Neural crest cell (in vitro differentiated cells): ENCODE results near the gene HECTD3. TPM values are rescaled to one million over a fixed set of nuclear protein-coding genes. Genes with fewer than 3 reads are reported as not detected.

Experiments
- DNase-seq: peaks from one replicate; pipeline ENCODE4 v3.0.0; 2021; ENCODE audit warnings: low read depth, mixed read lengths, low spot score
- H3K27ac Mint-ChIP-seq: one replicate; pipeline ENCODE4 v1.8.0; 2021; ENCODE audit warnings: mild to moderate bottlenecking, mixed read lengths; ENCODE audit not compliant: unreplicated experiment
- H3K27me3 Mint-ChIP-seq: 2 replicates; pipeline ENCODE4 v1.8.0; 2021; ENCODE audit warnings: low read depth, mild to moderate bottlenecking, mixed read lengths
- H3K36me3 Mint-ChIP-seq: 2 replicates; pipeline ENCODE4 v1.8.0; 2021; ENCODE audit warnings: low read depth, mild to moderate bottlenecking, mixed read lengths
- H3K4me1 Mint-ChIP-seq: 2 replicates; pipeline ENCODE4 v1.8.0; 2021; ENCODE audit warnings: mixed read lengths
- H3K4me3 Mint-ChIP-seq: one replicate; pipeline ENCODE4 v1.8.0; 2021; ENCODE audit warnings: mild to moderate bottlenecking, mixed read lengths
- H3K9me3 Mint-ChIP-seq: 2 replicates; pipeline ENCODE4 v1.8.0; 2021; ENCODE audit warnings: mixed read lengths
- CTCF ChIP-seq: fragments of 200-600 bp; sonication (generic); conservative IDR thresholded peaks from 2 replicates; pipeline ENCODE4 v1.5.0; 2021; ENCODE audit warnings: antibody characterized with exemption, mild to moderate bottlenecking
- total RNA-seq: library from RNA; stranded (reverse); gene quantifications from 2 replicates; pipeline ENCODE4 v1.2.1, GENCODE V29; 2021

HECTD3 gene
- total RNA-seq, 1 donor from 2014 or later, result 29.3 TPM

GRCh38 chr1:45014321-45015028, 3.4 kb upstream of the HECTD3 start:
- peak; percentile 86 for DNase-seq
- H3K4me3 Mint-ChIP-seq, result peak overlapping the region; percentile 91
- H3K36me3 Mint-ChIP-seq, result no peaks in the 10 kb centered on the region
- peak overlapping the region; percentile 59 for H3K27ac Mint-ChIP-seq
- no peaks in the 10 kb centered on the region for H3K27me3 Mint-ChIP-seq
- peak; percentile 89 for TF ChIP-seq CTCF
- peaks cover 37% of the 10 kb centered on the region for H3K4me1 Mint-ChIP-seq
- no peaks in the 10 kb centered on the region for H3K9me3 Mint-ChIP-seq

- Mint-ChIP-seq H3K27me3 (no peaks in the 10 kb centered on the region), H3K4me3 (peak overlapping the region; percentile 94), H3K9me3 (no peaks in the 10 kb centered on the region), H3K36me3 (no peaks in the 10 kb centered on the region), H3K27ac (no peak overlapping the region), H3K4me1 (peaks cover 37% of the 10 kb centered on the region)
- no peak for TF ChIP-seq CTCF
- no peak for DNase-seq
Measured at GRCh38 chr1:45013551-45014209, 2.6 kb upstream of the HECTD3 start.

- no peak for TF ChIP-seq CTCF
- no peaks in the 10 kb centered on the region for H3K27me3 Mint-ChIP-seq
- peak; percentile 16 for DNase-seq
- H3K36me3 Mint-ChIP-seq, result no peaks in the 10 kb centered on the region
- no peaks in the 10 kb centered on the region for H3K9me3 Mint-ChIP-seq
- peak overlapping the region; percentile 94 for H3K4me3 Mint-ChIP-seq
- peaks cover 37% of the 10 kb centered on the region for H3K4me1 Mint-ChIP-seq
- H3K27ac Mint-ChIP-seq, result peak overlapping the region; percentile 71
Measured at GRCh38 chr1:45012639-45013278, 1.6 kb upstream of the HECTD3 start.

- no peaks in the 10 kb centered on the region for H3K36me3 Mint-ChIP-seq
- no peak for TF ChIP-seq CTCF
- H3K9me3 Mint-ChIP-seq, result no peaks in the 10 kb centered on the region
- DNase-seq, result peak; percentile 83
- no peaks in the 10 kb centered on the region for H3K27me3 Mint-ChIP-seq
- H3K27ac Mint-ChIP-seq, result peak within 1 kb of the TSS; percentile 76
- H3K4me1 Mint-ChIP-seq, result peaks cover 37% of the 10 kb centered on the region
- H3K4me3 Mint-ChIP-seq, result peak within 1 kb of the TSS; percentile 94
Measured at GRCh38 chr1:45011837-45012638, 914 bp upstream of the HECTD3 start, which contains the start of gene UROD. Gene UROD, plus strand, starts transcription at chr1:45012254. Its CDS starts 12 bp downstream, at chr1:45012266.
